ENCODE data around the gene ITGB2.
A peak's percentile ranks its signal among the peaks of the same experiment; 100 is the strongest.

Gene ITGB2

GRCh38 chr21:44943686-44944550 is 23.2 kb upstream of the ITGB2 start:
- TF ChIP-seq CTCF (IDR thresholded peaks at IDR 0.05; ENCODE audit: unreplicated experiment in 3 of 3): no peak
- Mint-ChIP-seq H3K4me1 (peaks cover 19% of the 10 kb centered on the region), H3K4me3 (peak overlapping the region in 2 of 3 experiments; percentile 46 to 57), H3K36me3 (ENCODE audit: low read depth) (peaks cover 10% of the 10 kb centered on the region), H3K9me3 (no peaks in the 10 kb centered on the region), H3K27me3 (ENCODE audit: low read depth) (no peaks in the 10 kb centered on the region), H3K27ac (no peak overlapping the region)

DNA sequence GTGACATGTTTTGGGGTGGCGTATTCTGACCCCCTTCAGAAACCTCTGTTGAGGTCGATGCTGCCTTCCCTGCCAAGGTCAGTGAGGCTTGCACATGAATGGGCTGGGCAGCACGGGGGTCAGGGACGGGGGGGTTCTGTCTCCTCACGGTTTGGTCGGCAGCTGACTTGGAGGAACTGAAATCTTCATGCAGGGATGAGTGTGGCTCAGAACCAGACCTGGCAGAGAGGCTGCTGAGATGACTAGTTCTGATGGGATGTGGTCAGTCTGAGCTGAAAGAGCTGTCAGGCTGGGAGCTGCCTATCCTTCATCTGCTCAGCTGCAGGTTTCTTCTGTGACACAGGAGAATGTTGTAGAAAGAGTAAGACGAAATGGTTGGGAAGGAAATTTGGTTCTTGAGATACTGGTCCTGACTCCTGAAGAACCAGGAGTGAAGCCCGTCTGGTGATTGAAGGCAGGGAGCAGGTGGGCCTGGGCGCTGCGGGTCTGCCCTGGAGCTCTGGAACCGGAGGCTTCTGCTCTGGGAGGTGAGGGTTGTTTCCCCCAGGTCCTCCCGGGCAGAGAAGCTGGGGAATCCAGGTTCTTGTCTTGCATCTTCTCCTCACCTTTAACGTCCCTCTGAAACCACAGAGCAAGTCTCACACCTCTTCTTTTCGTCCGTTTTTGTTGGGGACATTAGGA is 22.4 kb upstream of the ITGB2 start:
- peaks cover 10% of the 10 kb centered on the region for H3K36me3 Mint-ChIP-seq (ENCODE audit: low read depth)
- no peaks in the 10 kb centered on the region for H3K27me3 Mint-ChIP-seq (ENCODE audit: low read depth)
- H3K4me1 Mint-ChIP-seq: peaks cover 19% of the 10 kb centered on the region
- no peak for TF ChIP-seq CTCF (IDR thresholded peaks at IDR 0.05; ENCODE audit: unreplicated experiment in 3 of 3)
- no peaks in the 10 kb centered on the region for H3K9me3 Mint-ChIP-seq
- no peak overlapping the region for H3K27ac Mint-ChIP-seq
- peak overlapping the region in 2 of 3 experiments; percentile 42 to 61 for H3K4me3 Mint-ChIP-seq

DNA sequence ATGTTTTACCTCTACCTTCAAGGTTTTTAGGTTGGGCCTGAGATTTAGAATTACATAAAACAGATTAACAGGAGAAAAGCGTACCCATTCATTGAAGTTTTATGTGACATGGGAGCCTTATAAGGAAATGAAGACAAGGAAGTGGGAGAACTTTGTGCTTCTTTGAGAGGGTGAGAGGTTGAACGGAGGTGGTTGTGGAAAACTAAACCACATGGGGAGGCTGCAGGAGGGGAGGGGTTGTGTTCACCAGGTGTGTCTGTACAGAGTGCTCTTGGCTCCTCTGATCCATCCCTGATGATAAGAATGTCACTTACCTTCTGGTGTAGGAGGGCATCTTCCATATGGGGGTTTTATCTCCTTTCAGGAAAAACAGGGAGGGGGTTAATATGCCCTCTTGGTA is 21.9 kb upstream of the ITGB2 start:
- no peak for TF ChIP-seq CTCF (IDR thresholded peaks at IDR 0.05; ENCODE audit: unreplicated experiment in 3 of 3)

GRCh38 chr21:44941567-44941966 is 20.9 kb upstream of the ITGB2 start:
- peak overlapping the region in 2 of 3 experiments; percentile 68 to 73 for H3K27ac Mint-ChIP-seq

More for the DNA sequence above, 21.9 kb upstream of the ITGB2 start:
- peak overlapping the region; percentile 65 to 90 (median 88) for H3K4me3 Mint-ChIP-seq
- H3K27ac Mint-ChIP-seq: no peak overlapping the region
- no peaks in the 10 kb centered on the region for H3K27me3 Mint-ChIP-seq (ENCODE audit: low read depth)
- no peaks in the 10 kb centered on the region for H3K9me3 Mint-ChIP-seq
- peaks cover 19% of the 10 kb centered on the region for H3K4me1 Mint-ChIP-seq
- H3K36me3 Mint-ChIP-seq (ENCODE audit: low read depth): peaks cover 10% of the 10 kb centered on the region

DNA sequence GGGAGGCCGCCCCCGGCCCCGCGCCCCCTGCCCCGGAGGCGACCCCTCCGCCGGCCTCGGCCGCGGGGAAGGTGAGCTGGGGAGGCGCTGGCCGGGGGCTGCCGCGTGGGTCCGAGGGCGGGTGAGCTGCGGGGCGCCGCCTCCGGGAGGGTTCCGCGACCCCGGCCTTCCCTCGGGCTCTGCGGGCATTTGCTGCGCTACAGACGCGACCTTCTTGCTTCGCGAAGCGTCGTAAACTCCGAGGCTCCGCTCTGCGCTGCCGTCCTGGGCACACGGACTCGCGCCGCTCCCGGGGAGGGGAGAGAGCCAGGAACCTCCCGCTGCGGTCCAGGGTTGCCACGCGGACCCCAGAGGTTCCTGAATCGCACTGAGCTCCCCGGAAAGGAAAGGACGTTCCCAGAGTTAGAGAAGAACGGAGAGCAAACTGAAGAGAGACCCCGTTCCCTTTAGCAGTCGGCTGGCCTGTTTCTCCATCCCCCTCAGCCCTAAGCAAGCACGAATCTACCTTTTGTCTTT is 19.5 kb upstream of the ITGB2 start:
- Mint-ChIP-seq H3K4me1 (peaks cover 19% of the 10 kb centered on the region), H3K4me3 (peak overlapping the region; percentile 89 to 93 (median 93)), H3K36me3 (ENCODE audit: low read depth) (peaks cover 10% of the 10 kb centered on the region), H3K27ac (peak overlapping the region; percentile 1 to 73 (median 68)), H3K9me3 (no peaks in the 10 kb centered on the region), H3K27me3 (ENCODE audit: low read depth) (peaks cover 6% of the 10 kb centered on the region)
- TF ChIP-seq CTCF (IDR thresholded peaks at IDR 0.05; ENCODE audit: unreplicated experiment in 3 of 3): no peak

More at GRCh38 chr21:44941567-44941966, 20.9 kb upstream of the ITGB2 start:
- Mint-ChIP-seq H3K4me1 (peaks cover 19% of the 10 kb centered on the region), H3K36me3 (ENCODE audit: low read depth) (peaks cover 10% of the 10 kb centered on the region), H3K4me3 (peak overlapping the region; percentile 85 to 90 (median 88)), H3K27me3 (ENCODE audit: low read depth) (no peaks in the 10 kb centered on the region), H3K9me3 (no peaks in the 10 kb centered on the region)
- no peak for TF ChIP-seq CTCF (IDR thresholded peaks at IDR 0.05; ENCODE audit: unreplicated experiment in 3 of 3)
